ENCODE measurements around the gene STT3B.

GRCh38 chr3:31515486-31516284 lies 17.0 kb upstream of the STT3B start:
- TF ChIP-seq, protein P1, sequence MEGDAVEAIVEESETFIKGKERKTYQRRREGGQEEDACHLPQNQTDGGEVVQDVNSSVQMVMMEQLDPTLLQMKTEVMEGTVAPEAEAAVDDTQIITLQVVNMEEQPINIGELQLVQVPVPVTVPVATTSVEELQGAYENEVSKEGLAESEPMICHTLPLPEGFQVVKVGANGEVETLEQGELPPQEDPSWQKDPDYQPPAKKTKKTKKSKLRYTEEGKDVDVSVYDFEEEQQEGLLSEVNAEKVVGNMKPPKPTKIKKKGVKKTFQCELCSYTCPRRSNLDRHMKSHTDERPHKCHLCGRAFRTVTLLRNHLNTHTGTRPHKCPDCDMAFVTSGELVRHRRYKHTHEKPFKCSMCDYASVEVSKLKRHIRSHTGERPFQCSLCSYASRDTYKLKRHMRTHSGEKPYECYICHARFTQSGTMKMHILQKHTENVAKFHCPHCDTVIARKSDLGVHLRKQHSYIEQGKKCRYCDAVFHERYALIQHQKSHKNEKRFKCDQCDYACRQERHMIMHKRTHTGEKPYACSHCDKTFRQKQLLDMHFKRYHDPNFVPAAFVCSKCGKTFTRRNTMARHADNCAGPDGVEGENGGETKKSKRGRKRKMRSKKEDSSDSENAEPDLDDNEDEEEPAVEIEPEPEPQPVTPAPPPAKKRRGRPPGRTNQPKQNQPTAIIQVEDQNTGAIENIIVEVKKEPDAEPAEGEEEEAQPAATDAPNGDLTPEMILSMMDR (conservative IDR thresholded peaks at IDR 0.05) = no peak
- no peak for TF ChIP-seq EZH2 (IDR thresholded peaks at IDR 0.05; ENCODE audit: low read depth)
